GM21447 (cell line): ENCODE measurements around the gene NSMCE1.

Experiments used
- ATAC-seq: cut with Tn5 transposase; IDR thresholded peaks from one replicate; pipeline ENCODE4 v1.9.1; 2021; ENCODE audit not compliant: unreplicated experiment

NSMCE1 gene

DNA sequence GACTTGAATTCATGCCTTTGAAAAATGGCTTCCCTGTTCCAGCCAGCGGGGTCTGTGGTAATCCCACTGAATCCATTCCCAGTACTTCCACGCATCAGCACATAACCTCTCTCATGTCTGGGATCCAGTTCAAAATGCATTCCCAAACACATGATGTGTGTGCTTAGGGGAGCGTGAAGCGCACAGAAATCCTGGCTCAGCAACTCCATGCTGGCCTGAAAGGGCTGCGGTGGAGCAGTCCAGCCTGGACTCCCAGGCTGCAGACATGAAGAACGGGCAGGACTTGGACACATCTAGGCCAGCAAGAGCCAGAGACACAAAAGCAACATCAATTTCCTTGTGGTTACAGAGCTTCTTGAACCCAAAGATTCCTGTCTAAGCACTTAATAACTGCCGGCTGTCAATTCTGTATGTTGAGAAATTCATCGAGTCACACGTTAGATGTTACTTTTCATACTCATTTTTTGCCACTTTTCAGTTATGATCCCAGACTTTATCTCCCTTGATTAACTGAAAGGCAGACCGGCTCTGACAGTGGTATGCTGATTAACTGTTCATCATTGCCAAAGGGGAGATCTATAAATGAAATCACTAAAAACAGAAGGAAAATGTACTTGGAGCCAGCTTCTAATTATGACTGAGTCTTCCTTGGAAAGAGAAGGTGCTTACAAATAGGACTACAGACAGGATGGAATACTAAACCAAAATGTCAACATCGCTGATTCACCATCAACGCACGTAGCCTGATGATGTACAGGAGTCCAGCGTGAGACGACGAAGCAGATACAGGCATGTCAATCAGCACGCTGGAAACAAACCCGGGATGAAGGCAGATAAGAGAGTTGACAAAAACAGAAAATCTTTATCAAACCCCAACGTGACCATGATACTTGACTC is 23.0 kb downstream of the NSMCE1 start:
- ATAC-seq = no peak

DNA sequence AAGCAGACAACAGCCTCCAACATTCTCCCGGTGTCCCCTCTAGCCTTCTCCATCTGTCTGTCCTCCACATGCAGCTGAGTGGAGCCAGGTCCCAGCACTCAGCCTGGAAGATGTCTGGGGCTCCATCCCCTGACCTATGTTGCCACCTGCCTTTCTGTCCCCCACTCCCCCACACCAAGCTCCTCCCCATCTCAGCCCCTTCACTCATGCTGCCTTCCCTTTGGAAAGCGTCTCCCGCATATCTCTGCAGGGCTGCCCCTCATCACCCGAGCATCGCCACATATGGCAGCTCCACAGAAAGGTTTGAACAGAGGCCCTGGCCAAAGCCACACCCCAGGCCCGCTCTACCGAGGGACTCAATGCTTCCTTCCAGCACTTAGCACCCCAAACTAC is 24.2 kb downstream of the NSMCE1 start:
- ATAC-seq = no peak

DNA sequence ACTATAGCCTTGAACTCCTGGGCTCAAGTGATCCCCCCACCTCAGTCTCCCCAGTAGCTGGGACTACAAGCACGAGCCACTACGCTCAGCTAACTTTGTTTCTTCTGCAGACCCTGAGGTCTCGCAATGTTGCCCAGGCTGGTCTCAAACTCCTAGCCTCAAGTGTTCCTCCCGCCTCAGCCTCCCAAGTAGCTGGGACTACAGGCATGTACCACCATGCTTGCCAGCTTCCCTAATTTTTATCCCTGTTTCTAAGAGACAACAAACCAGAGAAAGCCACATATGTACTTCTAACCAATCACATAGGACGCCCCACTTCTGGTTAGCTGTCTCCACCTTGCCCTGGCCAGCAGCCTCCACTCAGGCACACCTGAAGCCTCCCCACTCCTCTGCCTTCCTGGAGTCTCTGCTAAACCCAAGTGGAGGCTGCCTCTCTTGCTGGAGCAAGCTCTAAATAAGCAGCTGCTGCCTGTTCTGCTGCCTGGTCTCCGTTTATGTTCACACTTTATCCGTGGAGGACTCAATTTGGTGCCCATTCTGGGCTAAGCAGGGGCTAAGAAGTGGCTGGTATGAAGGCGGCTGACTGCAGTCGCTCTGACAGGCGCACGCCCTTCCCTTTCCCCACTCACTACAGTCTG is 24.7 kb downstream of the NSMCE1 start:
- no peak for ATAC-seq

DNA sequence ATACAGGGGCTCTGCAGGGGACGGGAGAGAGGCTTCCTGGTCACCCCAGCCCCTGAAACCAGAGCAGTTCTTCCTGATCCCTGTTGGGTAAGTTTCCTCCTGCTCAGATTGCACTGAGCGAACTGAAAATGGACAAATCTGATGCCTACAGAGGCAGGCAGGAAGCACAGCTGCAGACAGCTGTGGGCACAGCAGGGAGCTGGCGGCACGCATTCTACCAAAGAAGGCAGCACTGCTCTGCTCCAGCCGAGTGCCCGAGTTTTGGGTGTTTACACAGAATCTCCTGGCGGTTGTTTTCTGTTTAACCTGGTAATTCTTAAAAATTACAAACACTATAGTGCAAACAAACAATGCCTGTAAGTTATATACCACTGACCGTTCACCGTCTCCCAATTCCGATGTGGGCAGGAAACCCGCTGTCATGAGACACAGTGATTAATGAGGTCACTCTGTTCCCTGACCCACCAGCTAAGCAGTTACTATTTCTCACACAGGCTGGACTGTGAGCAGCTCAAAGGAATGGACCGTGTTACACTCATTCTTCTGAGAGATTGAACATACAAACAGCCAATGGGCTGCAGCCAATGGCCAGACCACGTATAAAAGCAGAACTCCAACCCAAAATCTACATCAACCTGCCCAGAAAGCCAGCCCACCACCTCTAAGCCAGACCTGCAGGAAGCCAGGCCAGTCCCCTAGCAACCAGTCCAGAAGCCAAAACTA is 25.5 kb downstream of the NSMCE1 start:
- ATAC-seq = peak; percentile 47

DNA sequence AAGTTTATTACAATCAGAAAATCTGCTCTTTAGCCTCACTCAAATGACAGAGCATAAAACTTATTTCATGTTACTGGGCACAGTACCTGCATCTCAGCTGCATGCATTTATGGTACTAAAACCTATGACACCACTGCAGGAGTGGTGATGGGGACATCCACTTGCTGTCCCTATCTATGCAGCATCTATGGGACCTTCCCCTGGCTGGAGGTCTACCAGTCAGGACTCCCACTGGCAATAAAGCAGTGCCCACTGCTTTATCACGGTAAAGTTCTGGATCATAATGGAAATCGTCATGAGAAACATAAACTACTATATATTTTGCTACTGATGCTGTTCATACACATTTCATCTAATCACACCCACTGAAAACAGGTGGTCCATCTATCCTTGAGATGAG is 26.2 kb downstream of the NSMCE1 start:
- ATAC-seq = no peak

DNA sequence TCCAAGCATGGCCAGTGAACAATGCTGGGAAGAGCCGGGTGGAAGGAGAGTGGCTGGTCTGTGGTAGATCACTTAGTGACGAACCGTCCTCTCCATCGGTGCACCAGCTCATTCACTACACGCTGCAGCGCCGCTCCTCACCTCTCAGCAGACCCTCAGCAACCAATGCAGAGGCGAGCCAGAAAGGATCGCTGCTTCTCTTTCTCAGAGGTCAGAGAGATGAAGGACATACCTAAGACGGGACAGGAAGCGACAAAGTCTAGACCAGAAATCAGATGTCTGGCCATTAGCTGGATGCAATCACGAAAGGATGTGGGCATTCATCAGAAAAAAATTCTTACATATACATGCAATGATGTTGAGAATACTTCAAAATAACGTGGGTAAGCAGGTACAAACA is 26.9 kb downstream of the NSMCE1 start:
- no peak for ATAC-seq

DNA sequence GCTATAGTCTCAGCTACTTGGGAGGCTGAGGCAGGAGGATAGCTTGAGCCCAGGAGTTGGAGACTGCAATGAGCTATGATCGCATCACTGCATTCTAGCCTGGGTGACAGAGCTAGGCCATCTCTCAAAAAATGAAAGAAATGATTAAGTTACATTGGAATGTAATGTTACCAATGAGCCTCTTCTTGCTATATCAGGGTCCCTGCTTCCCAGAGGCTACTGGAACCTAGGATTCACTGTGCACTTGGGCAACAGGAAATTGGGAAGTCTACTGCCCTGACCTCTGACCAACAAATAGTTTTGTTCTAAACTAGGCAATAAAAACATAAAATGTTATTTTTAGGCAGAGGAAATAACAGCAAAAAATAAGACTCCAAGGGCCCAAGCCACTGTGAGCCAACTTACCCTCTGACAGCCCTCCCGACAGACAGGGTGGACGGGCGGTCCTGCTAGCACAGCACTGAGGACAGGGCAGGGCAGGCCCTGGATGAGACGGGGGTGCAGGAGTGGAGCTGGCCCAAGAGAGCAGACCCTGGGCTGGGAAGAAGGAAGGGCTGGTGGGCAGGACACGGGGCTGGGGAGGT is 27.5 kb downstream of the NSMCE1 start:
- ATAC-seq = no peak

DNA sequence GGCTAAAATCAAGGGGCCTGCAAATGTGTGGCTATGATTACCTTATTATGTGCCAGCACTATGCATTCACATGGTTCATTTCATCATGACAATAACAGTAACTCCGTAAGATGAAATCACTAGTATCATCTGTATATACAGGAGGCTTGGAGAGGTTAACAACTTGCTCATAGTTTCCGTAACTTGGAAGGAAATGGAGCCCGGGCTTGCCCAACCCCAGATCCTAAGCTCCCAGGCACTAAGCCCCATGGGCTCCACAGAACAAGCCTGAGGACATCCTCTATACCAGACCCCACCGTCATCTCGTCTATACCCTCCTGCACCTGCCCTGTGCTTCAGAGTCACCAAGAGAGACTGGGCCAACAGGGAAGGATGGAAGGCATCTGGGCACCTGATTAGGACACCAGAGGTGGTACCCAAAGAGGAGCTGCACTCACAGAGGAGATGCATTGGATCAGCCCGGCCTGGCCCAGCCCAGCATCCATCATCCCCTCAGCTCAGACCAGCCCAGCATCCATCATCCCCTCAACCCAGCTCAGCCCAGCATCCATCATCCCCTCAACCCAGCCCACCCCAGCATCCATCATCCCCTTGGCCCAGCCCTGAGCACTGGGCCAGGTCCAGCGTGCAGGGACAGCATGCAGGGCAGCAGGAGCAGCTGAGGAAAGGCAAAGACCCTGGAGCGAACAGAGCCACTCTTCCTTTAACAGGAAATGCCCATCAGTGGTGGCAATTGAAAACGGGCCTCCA is 28.5 kb downstream of the NSMCE1 start:
- no peak for ATAC-seq

DNA sequence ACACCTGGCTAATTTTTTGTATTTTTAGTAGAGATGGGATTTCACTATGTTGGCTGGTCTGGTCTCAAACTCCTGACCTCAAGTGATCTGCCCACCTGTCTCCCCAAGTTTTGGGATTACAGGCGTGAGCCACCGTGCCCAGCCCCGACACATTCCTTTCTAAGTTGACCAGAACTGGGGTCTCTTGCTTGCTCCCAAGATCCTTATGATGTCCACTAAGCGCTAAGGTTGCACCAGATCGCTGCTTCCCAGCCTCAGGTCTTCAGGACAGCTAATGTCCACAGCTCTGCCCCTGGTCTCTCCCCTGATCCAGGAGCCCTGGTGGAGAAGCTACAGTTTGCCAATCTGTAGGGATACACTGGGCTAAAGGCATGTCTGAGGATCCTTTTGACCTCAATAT is 29.5 kb downstream of the NSMCE1 start:
- no peak for ATAC-seq

DNA sequence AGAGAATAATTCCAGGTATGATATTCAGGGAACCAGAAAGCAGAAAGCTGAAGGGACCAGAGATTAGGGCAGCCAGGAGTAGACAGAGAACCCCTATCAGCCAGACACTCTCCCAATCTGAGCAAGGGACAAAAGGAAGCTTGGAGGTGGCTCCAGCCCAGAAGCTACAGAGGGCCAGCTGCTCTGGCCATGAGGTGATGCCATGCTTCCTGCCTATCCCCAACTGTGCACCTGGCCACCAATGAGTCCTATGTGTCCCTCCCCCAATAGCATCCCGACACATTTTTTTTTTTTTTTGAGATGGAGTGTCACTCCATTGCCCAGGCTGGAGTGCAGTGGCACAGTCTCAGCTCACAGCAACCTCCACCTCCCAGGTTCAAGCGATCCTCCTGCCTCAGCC is 30.0 kb downstream of the NSMCE1 start:
- ATAC-seq = no peak

DNA sequence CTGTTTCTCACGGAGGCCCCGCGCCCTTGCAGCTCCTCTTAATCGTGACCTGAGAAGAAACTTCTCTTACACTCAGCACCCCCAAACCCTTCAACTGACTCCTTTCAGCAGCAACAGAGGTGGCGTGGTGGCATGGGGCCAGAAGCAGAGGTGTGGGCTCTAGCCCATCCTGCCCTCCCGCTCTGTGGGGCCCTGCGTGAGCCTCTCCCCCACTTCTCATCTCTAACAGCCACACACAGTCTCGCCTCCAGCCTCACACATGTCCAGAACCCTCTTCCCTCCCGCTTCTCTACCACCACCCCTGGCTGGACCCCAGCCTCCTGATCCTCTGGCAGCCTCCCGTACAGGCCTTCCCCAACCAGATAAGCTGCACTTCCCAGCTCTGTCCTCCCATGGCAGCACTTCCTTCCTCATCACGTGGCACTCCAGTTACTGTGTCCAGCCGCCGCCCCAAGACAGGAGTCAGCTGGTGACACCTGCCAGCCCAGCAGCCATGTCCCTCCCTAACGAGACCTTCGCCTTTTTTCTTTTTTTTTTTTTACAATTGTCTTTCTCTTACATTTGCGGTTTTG is 30.5 kb downstream of the NSMCE1 start:
- peak; percentile 21 for ATAC-seq

DNA sequence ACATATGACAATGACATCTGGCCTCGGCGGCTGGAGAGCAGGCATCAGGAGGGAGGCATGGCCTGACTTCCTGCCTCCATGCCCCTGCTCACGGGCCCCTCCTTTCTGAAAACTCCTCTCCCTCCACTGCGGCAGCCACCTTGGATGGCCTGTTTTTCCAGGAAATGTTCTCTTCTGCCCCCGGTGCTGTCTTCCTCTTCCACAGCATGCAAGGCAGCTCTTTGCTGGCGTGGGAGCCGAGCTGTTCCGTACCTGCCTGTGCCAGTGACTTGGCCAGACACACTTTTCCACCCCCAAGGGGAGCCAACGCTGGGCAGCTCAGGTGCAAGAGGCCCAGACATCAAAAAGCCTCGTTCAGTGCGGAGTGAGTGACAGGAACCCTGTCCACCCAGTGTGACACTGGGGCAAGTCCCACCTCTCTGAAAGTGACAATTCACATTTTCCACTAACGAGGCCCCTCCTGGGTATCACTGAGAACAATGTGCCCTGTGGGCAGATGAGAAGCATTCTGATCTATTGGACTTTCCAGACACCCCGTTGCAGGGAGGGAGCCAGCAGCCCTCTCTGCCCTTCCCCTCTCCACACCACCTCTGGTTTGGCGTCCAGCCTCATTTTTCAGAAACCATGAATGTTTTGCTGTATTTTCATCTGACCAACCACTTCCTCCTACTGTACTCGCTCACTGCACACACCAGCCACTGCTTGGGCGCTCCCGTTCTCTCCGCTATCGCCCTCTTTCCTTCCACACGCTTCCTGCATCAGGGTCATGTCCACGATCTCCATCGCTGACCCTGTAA is 31.2 kb downstream of the NSMCE1 start:
- peak; percentile 69 for ATAC-seq

DNA sequence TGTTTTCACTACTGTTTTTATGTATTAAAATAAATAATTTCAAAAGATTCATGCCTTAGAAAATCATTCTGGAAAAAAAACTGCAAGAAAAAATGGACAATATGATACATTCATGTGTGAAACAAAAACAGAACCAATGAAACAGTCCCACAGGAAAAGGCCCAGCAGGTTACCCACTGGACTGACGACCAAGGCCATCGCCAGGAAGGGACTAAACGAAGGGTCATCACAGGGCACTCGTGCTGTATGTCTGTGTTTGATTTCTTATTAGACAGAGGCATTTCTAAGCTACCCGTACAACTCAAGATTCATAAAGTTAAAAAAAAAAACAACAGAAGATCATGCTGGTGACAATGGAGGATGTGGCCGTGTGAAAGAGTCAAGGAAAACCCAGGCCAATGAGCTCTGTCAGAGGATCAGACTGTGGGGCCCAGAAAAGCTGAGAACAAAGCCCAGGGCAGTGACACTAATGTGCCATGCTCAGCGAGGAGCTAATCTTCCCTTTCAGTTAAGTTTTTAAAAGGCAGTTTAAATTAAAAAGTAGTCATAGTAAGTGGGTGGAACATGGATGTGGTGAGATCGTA is 31.8 kb downstream of the NSMCE1 start:
- ATAC-seq = no peak

DNA sequence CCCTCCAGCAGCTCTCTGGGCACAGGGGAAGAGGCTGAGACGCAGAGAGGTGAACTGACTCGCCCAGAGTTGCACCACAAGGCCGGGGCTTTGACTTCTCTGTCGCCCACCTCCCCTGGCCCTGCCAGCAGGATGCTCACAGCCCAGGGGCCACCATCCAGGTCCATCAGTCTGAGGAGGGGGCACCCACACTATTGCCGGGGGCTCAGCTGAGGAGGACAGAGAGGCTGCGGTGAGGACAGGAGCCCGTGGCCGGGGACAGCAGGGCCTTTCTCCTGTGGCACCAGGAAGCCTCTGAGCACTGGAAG is 32.7 kb downstream of the NSMCE1 start:
- no peak for ATAC-seq

DNA sequence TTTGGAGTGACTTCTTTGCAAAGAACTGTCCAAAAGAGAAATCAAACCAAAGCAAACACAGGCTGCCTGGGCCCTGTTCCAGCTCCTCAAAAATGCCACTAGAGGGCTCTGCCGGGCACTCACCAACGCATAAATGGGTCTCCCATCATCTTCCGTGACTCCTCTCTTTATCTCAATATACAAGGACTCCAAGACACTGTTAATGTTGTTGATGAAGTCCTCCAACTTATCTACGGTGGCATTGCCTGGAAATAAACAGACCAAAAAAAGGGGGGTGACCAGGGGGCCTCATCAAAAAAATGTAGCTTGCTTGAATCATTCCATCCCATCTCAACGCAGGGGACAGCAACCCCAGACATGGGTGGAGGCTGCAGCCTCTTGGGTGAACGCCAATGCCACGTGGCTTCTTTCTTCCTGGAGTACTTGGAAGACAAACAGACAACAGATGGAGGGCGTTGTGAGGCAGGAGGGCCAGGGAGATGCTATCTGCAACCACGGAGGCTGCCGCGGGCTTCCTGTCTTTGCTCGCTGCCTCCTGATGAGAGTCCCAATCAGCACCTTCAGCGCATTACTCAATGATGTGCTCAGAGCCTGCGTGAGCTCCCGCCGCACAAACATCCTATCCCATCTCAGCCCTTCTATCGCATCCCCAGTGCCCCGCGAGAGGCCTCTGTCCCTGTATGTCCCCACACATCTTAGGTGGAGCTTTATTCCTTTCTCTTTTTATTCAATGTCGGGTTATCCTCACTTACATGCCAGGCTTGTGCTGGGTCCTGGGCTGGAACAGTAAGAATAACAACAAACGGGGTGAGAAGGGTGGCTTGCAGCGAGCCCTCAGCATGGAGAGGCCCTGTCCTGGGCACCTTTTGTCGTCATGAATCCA is 33.3 kb downstream of the NSMCE1 start:
- ATAC-seq = no peak

DNA sequence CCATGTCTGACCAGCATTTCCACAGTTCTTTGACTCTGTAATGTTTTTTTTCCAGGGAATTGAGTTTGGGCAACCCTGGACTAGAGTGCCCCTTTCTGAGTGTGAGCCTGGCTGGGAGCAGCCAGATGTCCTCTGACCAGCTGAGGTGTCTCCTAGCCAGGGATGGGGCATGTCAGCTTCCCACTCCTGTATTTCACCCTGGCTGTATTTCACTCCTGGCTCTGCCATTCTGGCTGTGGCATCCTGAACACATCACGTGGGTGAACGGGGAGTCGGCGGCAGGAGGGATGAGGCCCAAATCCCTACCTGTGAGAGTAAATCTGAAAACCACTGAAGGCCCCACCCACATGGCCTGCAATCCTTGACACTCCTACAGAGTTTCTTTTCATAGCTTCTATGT is 34.0 kb downstream of the NSMCE1 start:
- ATAC-seq = no peak

DNA sequence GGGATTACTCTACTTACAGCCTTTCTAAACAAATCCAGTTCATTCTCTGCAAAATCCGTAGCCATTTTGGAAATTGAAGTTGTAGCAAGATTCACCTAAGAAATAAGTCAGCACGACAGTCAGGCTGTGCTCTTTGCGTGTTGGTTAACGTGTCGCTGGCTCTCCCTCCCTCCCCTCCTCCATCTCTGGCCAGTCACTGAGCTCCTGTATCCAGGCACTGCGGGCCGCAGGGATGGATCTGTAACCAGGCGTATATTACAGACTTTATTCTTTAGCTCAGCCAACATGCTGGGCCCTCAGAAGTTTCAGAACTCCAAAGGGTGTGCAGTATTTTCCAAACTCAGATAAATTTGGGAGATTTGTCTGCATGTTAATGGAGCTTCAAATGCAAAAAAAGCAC is 34.4 kb downstream of the NSMCE1 start:
- no peak for ATAC-seq

DNA sequence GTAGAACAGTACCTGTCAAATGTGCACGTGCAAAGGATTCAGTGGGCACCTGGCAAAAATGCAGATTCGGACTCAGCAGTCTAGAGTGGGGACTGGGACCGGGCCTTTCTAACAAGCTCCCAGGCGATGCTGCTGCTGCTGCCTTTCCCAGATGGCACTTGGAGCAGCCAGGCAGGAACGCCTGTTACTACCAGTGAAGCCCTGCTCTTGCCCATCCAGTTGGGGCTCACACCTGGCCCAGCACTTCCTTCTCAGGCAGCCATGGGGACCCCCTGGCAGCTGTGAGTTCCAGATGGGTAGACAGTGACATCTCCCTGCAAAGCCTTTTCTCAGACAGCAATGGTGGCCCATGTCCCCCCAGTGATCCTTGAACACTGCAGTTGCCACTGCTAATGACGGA is 34.8 kb downstream of the NSMCE1 start:
- no peak for ATAC-seq
